Fibroblast of skin of scalp (primary cell): Measurements from ENCODE around the gene GMDS.
"Not testable (repeated sequence)": the region's sequence is repeated elsewhere in the genome, so short reads cannot be mapped to it uniquely, and the experiment has no call there.

Experiments
- DNase-seq: peaks from one replicate; pipeline ENCODE4 v3.0.0-alpha.2; 2013

GMDS gene

GRCh38 chr6:1669996-1670395 lies 575.4 kb downstream of the GMDS start:
- DNase-seq: no peak

GRCh38 chr6:1668456-1668855 lies 576.9 kb downstream of the GMDS start:
- not testable (repeated sequence) for DNase-seq

GRCh38 chr6:1667805-1668175 lies 577.6 kb downstream of the GMDS start:
- DNase-seq: no peak

GRCh38 chr6:1667012-1667804 lies 578.2 kb downstream of the GMDS start:
- DNase-seq: peak; percentile 36

- no peak for DNase-seq
Measured at GRCh38 chr6:1665214-1665613, 580.2 kb downstream of the GMDS start.

- DNase-seq: no peak
Measured at GRCh38 chr6:1664329-1664728, 581.1 kb downstream of the GMDS start.

GRCh38 chr6:1663511-1663910 lies 581.9 kb downstream of the GMDS start:
- no peak for DNase-seq

GRCh38 chr6:1662534-1662933 lies 582.9 kb downstream of the GMDS start:
- DNase-seq: peak; percentile 70

- DNase-seq: no peak
Measured at GRCh38 chr6:1659816-1660215, 585.6 kb downstream of the GMDS start.

- DNase-seq: no peak
Measured at GRCh38 chr6:1658212-1659005, 587.0 kb downstream of the GMDS start.

- DNase-seq: no peak
Measured at GRCh38 chr6:1657771-1658165, 587.6 kb downstream of the GMDS start.

GRCh38 chr6:1657116-1657770 lies 588.2 kb downstream of the GMDS start:
- no peak for DNase-seq

- no peak for DNase-seq
Measured at GRCh38 chr6:1654054-1654453, 591.4 kb downstream of the GMDS start.

- no peak for DNase-seq
Measured at GRCh38 chr6:1652842-1653241, 592.6 kb downstream of the GMDS start.

GRCh38 chr6:1651362-1651761 lies 594.0 kb downstream of the GMDS start:
- DNase-seq: no peak

- DNase-seq: peak; percentile 72
Measured at GRCh38 chr6:1645466-1646185, 599.8 kb downstream of the GMDS start.

GRCh38 chr6:1644516-1645060 lies 600.8 kb downstream of the GMDS start:
- DNase-seq: no peak

GRCh38 chr6:1643830-1644445 lies 601.5 kb downstream of the GMDS start:
- no peak for DNase-seq

- DNase-seq: no peak
Measured at GRCh38 chr6:1643111-1643510, 602.3 kb downstream of the GMDS start.

GRCh38 chr6:1641343-1641885 lies 604.0 kb downstream of the GMDS start:
- no peak for DNase-seq

GRCh38 chr6:1640476-1640875 lies 604.9 kb downstream of the GMDS start:
- DNase-seq: no peak

GRCh38 chr6:1639430-1639829 lies 606.0 kb downstream of the GMDS start:
- DNase-seq: no peak
